ENCODE data around the gene RPRML. TPM values are rescaled to one million over a fixed set of nuclear protein-coding genes. Genes with fewer than 3 reads are reported as not detected.

Gene RPRML
- polyA plus RNA-seq, 2 of the 4 experiments (the other 2 are of a cell fraction): 0.10 TPM

- no peak overlapping the region for H3K27ac ChIP-seq
- WGBS (ENCODE audit: missing lambda C conversion rate): 86% methylated on average over 7 of the region's 7 CpGs
- FAIRE-seq (no peak), DNase-seq (ENCODE audit: low read depth in 1 of 2, low spot score in 1 of 2) (no peak), ATAC-seq (no peak)
- H3K4me3 ChIP-seq: no peak overlapping the region
- ChIA-PET CTCF (interaction anchor here (1.0 to 1.3 kb wide), 3 partner anchors 15 to 379 kb away, joined by 3 read pairs; no protein-coding TSS in a partner anchor), POLR2A (no interaction called here)
- H3K9me3 ChIP-seq: no peaks in the 10 kb centered on the region
- H3K4me2 ChIP-seq: no peak overlapping the region
- TF ChIP-seq ATOH8 (CRISPR knock-in tag; IDR thresholded peaks at IDR 0.05; ENCODE audit: low read depth) (no peak), HMGXB4 (CRISPR knock-in tag; IDR thresholded peaks at IDR 0.05; ENCODE audit: borderline replicate concordance) (no peak), BCL3 (IDR thresholded peaks at IDR 0.05) (no peak), PHF8 (IDR thresholded peaks at IDR 0.05; ENCODE audit: borderline replicate concordance, low read depth) (no peak), NFE2L2 (conservative IDR thresholded peaks at IDR 0.05; ENCODE audit: low read length) (no peak), HES2 (IDR thresholded peaks at IDR 0.05) (no peak), JUN (IDR thresholded peaks at IDR 0.05) (no peak), SREBF2 (IDR thresholded peaks at IDR 0.05) (no peak), JUNB (IDR thresholded peaks at IDR 0.05) (no peak), EHMT2 (IDR thresholded peaks at IDR 0.05; ENCODE audit: low read depth) (no peak), KDM5A (IDR thresholded peaks at IDR 0.05) (no peak), PBX3 (IDR thresholded peaks at IDR 0.05) (no peak), RAD21 (conservative IDR thresholded peaks at IDR 0.05 in 1 of 2, IDR thresholded peaks at IDR 0.05 in 1 of 2) (no peak), NR3C1 (IDR thresholded peaks at IDR 0.05) (no peak), FOSB (CRISPR knock-in tag; IDR thresholded peaks at IDR 0.05) (no peak), NPAS2 (CRISPR knock-in tag; IDR thresholded peaks at IDR 0.05; ENCODE audit: borderline replicate concordance) (no peak), REST (IDR thresholded peaks at IDR 0.05) (no peak), CEBPB (IDR thresholded peaks at IDR 0.05) (no peak)
- H3K4me1 ChIP-seq: no peaks in the 10 kb centered on the region
Measured at GRCh38 chr17:46935658-46936266, 43.3 kb downstream of the RPRML start.

Measured in A549 (cell line).